ENCODE results near the gene MESP2.

Gene MESP2

GRCh38 chr15:89776274-89777072, at the start of gene MESP2:
MESP2 (plus strand) TSS chr15:89776332; CDS start chr15:89776358, 26 bp downstream.
- DNase-seq: peak; percentile 68 to 77

- DNase-seq: no peak
Measured at GRCh38 chr15:89728254-89728653, 47.9 kb upstream of the MESP2 start.

GRCh38 chr15:89731275-89731674, 44.9 kb upstream of the MESP2 start:
- DNase-seq: no peak

GRCh38 chr15:89732451-89733172, 43.5 kb upstream of the MESP2 start:
- DNase-seq: no peak

GRCh38 chr15:89735773-89736172, 40.4 kb upstream of the MESP2 start:
- no peak for DNase-seq

GRCh38 chr15:89740137-89740536, 36.0 kb upstream of the MESP2 start:
- peak; percentile 59 to 62 for DNase-seq

GRCh38 chr15:89743011-89743410, 33.1 kb upstream of the MESP2 start:
- no peak for DNase-seq

- no peak for DNase-seq
Measured at GRCh38 chr15:89743594-89743993, 32.5 kb upstream of the MESP2 start.

GRCh38 chr15:89745131-89745530, 31.0 kb upstream of the MESP2 start:
- DNase-seq: no peak

GRCh38 chr15:89745768-89746167, 30.4 kb upstream of the MESP2 start:
- no peak for DNase-seq

GRCh38 chr15:89746386-89746780, 29.7 kb upstream of the MESP2 start:
- DNase-seq: no peak

- DNase-seq: no peak
Measured at GRCh38 chr15:89747708-89748682, 28.1 kb upstream of the MESP2 start.

- DNase-seq: no peak
Measured at GRCh38 chr15:89749054-89749453, 27.1 kb upstream of the MESP2 start.

GRCh38 chr15:89749526-89749925, 26.6 kb upstream of the MESP2 start:
- no peak for DNase-seq

- DNase-seq: peak; percentile 39 to 43
Measured at GRCh38 chr15:89749951-89750559, 26.1 kb upstream of the MESP2 start.

- DNase-seq: peak; percentile 87 to 92
Measured at GRCh38 chr15:89750560-89751542, 25.3 kb upstream of the MESP2 start, which contains the start of gene MESP1. MESP1 (minus strand) TSS chr15:89751249; CDS start chr15:89751231, 18 bp downstream.

GRCh38 chr15:89751748-89752147, 24.4 kb upstream of the MESP2 start:
- DNase-seq: no peak

GRCh38 chr15:89753855-89754254, 22.3 kb upstream of the MESP2 start:
- no peak for DNase-seq

GRCh38 chr15:89754361-89755154, 21.6 kb upstream of the MESP2 start:
- DNase-seq: no peak

- no peak for DNase-seq
Measured at GRCh38 chr15:89755701-89756100, 20.4 kb upstream of the MESP2 start.
